ENCODE measurements around the gene IFI27L2.
"Not testable (repeated sequence)": the region's sequence is repeated elsewhere in the genome, so short reads cannot be mapped to it uniquely, and the experiment has no call there.

IFI27L2 gene, protein sequence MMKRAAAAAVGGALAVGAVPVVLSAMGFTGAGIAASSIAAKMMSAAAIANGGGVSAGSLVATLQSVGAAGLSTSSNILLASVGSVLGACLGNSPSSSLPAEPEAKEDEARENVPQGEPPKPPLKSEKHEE

DNA sequence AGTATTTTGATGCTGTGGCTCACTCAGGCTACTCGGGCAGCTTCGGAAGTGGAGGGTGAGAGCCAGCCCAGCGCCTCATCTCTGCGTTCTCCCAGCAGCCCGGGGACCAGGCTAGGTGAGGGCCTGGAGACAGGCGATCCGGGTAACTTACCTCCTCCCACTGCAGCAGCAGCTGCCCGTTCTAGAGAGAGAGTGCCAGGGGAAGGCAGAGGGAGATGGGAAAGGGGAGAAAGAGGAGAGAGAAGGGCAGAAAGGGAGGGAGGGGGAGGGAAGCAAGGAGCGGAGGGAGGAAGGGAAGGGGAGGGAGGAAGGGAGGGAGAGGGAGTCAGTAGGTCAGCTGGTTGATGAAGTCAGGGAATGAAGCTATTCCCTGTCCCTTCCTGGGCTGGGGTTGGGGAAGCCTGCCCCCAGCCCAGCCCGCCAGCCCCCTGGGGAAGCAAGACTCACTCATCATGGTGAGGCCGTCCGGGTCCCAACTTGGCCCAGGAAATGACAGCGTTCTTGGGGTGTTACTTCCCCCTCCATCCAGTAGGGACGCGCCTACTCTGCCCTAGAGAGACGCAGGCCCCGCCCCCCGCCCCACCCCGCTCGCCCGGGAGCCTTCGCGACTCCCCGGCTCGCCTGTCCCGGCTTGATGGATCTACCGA lies at the start of gene IFI27L2:
TSS of gene IFI27L2 (minus strand) at position 494 of the 647 bp plus-strand sequence. CDS start at position 454, 40 bp downstream.
- DNase-seq (ENCODE audit: low spot score): peak; percentile 92

DNA sequence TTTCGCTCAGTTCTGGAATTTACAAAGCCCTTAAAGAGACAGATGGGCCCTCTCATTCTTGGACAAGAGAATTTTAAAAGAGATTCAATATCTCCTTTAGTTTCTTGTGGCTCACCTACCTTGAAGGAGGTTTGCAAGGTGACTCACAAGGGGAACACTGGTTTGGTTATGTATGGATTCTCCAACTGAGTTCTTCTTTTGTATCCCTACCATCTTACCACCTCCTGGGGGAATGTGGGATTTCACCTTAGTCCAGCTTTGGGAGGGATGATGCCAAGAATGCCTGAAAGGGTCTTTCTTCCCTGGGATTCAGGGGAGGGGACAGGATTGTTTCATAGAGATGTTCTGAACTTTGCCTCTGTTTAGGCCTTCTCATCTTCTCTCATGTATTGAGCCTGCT lies 48.4 kb upstream of the IFI27L2 start:
- no peak for DNase-seq (ENCODE audit: low spot score)

GRCh38 chr14:94176808-94177207 lies 47.4 kb upstream of the IFI27L2 start:
- no peak for DNase-seq (ENCODE audit: low spot score)

GRCh38 chr14:94175747-94176146 lies 46.3 kb upstream of the IFI27L2 start:
- no peak for DNase-seq (ENCODE audit: low spot score)

DNA sequence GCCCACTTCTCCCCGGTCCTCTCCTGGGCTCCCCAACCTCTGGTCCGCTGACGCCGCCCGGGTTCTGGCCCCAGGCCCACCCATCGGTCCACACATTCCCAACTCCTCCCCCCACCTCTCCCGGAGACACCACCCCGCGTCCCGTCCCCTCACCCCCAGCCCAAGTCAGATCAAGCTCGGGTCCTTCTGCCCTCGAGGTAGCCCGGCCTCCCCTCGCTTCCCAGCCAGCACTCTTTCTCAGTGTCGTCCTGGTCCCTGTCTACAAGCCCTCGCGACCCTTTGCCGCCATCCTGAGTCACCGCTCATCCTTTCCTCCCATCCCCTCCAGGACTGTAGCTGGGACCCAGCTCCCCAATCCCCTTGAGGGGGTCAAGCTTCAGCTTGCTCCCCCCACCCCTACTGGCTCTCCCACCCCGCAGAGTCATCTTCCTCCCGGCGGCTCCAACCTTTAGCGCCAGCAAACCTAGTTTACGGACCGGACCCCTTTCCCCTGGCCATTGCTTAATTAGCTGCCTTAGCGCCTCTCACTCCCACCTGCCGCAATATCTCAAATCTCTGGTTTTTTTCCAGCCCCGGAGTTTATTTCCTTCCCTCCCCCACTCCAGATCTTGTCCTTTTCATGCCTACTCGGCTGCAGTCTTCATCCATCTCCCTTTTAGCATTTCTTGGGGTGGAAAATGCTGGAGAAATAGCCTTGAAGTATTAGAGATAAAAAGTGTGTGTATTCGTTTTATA lies 45.8 kb upstream of the IFI27L2 start:
- no peak for DNase-seq (ENCODE audit: low spot score)

DNA sequence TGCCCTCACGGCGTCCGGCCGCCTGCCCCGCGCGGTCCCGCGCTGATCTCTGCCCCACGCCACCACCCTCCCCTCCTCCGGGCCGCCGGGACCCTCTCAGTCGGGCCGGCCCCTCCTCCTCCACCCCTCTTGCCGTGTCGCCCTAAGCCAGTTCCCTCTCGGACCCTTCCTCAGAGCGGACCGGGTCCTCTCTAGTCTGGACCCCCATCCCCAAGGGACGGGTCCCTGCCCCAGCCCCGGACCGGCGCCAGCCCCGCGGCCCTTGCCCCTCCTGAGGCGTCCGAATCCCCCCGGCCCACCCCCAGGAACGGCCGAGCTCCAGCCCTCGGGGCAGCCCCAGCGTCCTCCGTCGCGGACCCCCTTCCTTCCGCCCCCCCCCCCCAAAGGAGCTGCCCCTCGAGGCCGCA lies 45.2 kb upstream of the IFI27L2 start:
- no peak for DNase-seq (ENCODE audit: low spot score)

GRCh38 chr14:94173885-94174603 lies 44.6 kb upstream of the IFI27L2 start, which contains the start of gene PPP4R4:
Gene PPP4R4, plus strand, starts transcription at chr14:94174322. Its CDS starts 144 bp downstream, at chr14:94174466.
- peak; percentile 91 for DNase-seq (ENCODE audit: low spot score)

GRCh38 chr14:94173471-94173884 lies 44.1 kb upstream of the IFI27L2 start:
- DNase-seq (ENCODE audit: low spot score): no peak

- DNase-seq (ENCODE audit: low spot score): no peak
These were observed 43.1 kb upstream of the IFI27L2 start for GRCh38 chr14:94172545-94172944.

GRCh38 chr14:94171208-94171607 lies 41.8 kb upstream of the IFI27L2 start:
- DNase-seq (ENCODE audit: low spot score): no peak

DNA sequence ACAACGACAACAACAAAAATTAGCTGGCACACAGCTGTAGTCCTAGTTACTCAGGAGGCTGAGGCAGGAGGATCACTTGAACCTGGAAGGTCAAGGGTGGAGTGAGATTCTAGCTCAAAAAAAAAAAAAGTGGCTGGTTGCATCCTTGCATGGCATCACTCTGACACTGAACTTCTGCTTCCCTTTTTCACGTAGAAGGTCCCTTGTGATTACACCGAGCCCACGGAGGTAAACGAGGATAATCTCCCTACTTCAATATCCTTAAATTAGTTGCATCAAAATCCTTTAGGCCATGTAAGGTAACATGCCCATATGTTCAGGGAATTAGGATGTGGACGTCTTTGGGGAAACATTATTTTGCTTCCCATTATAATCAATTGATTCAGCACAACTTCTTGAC lies 40.7 kb upstream of the IFI27L2 start:
- no peak for DNase-seq (ENCODE audit: low spot score)

GRCh38 chr14:94165744-94166143 lies 36.3 kb upstream of the IFI27L2 start:
- DNase-seq (ENCODE audit: low spot score): no peak

DNA sequence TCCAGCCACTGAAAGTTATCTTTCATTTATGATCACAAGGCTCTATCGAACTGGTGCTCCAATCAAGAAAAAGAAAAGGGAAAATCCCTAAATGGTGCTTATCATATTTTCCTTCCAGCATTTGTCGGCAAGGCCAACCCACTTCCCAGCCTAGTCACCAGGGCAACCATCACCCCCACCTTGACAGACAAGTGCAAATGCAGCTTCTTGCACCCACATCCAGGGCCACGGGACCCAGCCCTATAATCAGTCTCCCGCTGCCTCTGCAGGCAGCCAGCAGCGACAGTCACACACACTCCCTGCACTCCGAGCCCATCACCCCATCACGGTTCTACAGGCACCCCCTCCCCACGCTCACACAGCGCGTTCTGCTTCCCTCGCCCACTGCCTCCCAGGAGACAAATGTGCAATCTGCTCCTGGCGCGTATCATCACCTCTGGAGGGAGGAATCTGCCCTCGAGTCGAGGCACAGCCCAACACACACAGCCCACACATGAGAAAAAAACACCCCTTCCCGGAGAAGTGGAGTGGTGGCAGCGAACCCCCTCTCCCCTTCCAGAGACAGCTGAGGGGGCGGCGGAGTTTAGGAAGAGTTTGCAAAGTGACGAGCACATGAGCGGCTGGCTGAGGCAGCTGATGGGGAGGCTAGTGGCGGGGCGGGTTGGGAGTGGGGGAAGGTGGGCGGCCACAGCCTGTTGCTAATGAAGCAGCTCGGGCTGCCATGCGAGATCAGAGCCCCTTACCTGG lies 35.5 kb upstream of the IFI27L2 start:
- peak; percentile 75 for DNase-seq (ENCODE audit: low spot score)

- no peak for DNase-seq (ENCODE audit: low spot score)
These were observed 34.4 kb upstream of the IFI27L2 start for GRCh38 chr14:94163796-94164195.

GRCh38 chr14:94162466-94162865 lies 33.1 kb upstream of the IFI27L2 start:
- DNase-seq (ENCODE audit: low spot score): no peak

DNA sequence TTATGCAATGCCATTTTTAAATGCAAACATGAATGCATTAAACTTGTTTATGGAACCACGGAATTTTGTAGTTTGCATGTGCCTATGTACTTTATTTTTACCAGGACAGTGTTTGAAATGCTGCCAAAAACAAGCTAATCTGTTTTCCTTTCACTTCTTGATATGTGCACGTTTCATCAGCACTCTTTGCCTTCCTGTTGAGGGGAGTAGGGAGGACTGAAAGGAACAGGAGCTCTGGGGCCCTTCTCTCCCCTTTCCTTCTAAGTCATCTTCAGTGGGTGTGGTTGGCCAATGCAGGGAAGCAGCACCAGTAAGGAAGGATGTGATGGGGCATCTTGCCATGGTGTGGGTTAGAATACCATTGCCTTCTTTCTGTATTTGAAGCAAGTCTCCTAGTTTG lies 32.6 kb upstream of the IFI27L2 start:
- DNase-seq (ENCODE audit: low spot score): no peak

DNA sequence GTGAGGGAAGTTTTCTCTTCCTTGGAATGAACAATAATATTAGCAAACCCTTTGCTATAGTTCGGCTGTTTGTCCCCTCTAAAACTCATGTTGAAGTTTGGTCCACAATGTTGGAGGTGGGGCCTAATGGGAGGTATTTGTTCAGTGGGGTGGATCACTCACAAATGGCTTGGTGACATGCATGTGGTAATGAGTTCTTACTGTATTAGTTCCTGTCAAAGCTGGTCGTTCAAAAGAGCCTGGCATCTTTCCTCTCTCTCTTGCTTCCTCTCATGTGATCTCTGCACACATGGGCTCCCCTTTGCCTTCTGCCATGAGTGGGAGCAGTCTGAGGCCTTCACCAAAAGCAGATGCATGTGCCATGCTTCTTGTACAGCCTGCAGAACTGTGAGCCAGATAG lies 31.7 kb upstream of the IFI27L2 start:
- no peak for DNase-seq (ENCODE audit: low spot score)

GRCh38 chr14:94158239-94158883 lies 29.0 kb upstream of the IFI27L2 start:
- DNase-seq (ENCODE audit: low spot score): no peak

DNA sequence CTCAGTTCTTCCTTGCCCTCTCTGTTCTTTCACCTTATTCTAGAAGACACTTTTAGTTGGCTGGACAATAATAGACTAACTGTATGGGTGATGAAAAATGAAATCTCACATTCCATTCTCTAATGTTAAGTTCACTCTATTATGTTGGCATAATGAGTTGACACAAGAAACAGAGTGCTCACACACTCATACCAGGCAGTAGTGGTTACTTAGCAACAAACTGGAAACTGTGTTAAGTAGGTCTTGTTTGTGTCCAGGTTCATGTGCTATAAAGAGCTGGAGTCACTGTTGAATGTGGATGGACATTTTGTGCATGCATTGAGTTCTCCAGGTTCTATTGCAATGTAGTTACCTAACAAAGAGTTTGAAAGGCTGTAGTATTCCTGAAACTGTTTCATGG lies 27.8 kb upstream of the IFI27L2 start:
- no peak for DNase-seq (ENCODE audit: low spot score)

GRCh38 chr14:94156143-94156542 lies 26.7 kb upstream of the IFI27L2 start:
- not testable (repeated sequence) for DNase-seq (ENCODE audit: low spot score)

DNA sequence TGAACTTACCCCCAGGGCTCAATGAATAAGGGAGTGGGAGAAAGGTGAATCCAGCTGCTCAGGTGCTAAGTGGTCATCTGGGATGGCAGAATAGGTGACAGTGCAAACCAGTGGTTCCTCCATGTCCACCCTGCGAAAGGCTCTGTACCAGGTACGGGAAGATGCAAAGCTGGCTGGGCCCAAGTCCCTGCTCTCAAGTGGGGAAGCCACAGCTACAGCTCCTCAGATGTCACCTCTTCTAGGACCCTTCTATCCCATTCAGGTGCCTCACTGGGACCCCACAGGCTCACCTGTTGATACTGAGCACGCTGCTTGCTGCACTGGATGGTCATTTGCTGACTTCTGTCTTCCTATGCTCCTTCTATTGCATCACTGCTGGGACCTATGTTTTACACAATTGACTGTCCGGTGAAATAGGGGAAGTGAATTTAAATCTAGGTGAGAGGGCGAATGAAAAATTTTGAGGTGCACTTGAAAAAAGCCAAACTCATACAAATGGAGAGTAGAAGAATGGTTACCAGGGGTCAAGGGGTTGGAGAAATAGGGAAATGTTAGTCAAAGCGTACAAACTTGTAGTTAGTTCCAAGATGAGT lies 24.4 kb upstream of the IFI27L2 start:
- no peak for DNase-seq (ENCODE audit: low spot score)
